GM12865 (cell line): Measurements from ENCODE around the gene GAK.

Experiments used
- DNase-seq: peaks from one replicate; pipeline ENCODE4 v3.0.0; 2010; ENCODE audit warnings: low read depth
- H3K4me3 ChIP-seq: 2 replicates; pipeline ENCODE4 v1.5.1; 2011; ENCODE audit warnings: mild to moderate bottlenecking, low read depth, low read length, control low read depth
- TF ChIP-seq, protein P1 (sequence below): IDR thresholded peaks from 2 replicates; pipeline ENCODE4 v1.5.1; 2011; ENCODE audit warnings: low read length, control low read depth, low read depth, inconsistent platforms; ENCODE audit not compliant: insufficient read depth; ENCODE audit errors: missing control alignments

GAK gene

DNA sequence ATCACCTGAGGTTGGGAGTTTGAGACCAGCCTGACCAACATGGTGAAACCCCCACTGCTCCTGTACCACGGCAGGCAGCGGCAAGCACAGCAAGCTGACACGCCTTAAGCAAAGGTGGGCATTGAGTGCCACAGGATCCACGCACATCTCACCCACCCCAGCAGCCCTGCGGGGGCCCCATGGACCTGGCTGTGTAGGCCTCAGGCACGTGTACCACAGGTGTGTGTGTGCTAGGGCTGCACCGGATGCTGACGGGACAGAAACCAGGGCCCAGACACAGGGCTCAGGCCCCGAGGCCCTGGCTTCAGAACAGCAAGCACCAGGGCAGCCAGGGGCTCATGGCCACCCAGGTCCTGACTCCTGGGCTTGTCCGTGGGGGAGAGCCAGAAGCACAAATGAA is 46.8 kb downstream of the GAK start:
- TF ChIP-seq, protein P1, sequence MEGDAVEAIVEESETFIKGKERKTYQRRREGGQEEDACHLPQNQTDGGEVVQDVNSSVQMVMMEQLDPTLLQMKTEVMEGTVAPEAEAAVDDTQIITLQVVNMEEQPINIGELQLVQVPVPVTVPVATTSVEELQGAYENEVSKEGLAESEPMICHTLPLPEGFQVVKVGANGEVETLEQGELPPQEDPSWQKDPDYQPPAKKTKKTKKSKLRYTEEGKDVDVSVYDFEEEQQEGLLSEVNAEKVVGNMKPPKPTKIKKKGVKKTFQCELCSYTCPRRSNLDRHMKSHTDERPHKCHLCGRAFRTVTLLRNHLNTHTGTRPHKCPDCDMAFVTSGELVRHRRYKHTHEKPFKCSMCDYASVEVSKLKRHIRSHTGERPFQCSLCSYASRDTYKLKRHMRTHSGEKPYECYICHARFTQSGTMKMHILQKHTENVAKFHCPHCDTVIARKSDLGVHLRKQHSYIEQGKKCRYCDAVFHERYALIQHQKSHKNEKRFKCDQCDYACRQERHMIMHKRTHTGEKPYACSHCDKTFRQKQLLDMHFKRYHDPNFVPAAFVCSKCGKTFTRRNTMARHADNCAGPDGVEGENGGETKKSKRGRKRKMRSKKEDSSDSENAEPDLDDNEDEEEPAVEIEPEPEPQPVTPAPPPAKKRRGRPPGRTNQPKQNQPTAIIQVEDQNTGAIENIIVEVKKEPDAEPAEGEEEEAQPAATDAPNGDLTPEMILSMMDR = no peak
- no peak overlapping the region for H3K4me3 ChIP-seq
- DNase-seq = no peak

DNA sequence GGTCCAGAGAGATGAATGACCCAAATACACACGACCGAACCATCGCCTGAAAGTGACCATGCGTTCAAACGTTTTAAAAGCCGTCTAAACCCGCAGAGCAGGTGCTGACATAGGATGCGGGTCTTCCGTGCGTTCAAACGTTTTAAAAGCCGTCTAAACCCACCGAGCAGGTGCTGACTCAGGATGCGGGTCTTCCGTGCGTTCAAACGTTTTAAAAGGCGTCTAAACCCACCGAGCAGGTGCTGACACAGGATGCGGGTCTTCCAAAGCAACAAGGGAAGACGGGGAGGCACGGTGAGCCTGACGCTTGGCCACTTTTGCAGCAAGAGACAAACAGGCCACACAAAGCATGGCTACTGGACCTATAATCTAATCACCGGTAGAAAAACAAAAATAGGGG is 47.2 kb downstream of the GAK start:
- H3K4me3 ChIP-seq = no peak overlapping the region
- TF ChIP-seq, protein P1 = no peak
- DNase-seq = no peak

DNA sequence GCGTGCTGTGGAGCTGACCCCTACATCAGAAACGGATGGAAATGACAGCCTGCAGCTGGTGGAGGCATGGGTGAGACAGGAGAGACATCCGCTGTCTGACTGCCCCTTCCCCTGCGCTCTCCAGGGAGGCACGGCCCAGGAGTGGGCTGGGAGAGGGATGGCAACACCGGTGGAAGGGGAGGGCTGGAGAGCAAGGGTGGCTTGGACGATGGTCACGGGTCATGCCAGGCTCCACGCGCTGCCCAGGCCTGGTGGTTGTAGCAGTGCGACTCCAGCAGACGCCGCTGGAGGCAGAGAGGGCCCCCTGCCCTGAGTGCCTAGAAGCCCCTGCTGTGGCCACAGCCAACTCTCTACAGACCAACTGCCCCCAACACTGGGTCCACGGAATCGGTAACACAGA is 47.9 kb downstream of the GAK start:
- H3K4me3 ChIP-seq = no peak overlapping the region
- TF ChIP-seq, protein P1 = no peak
- no peak for DNase-seq

DNA sequence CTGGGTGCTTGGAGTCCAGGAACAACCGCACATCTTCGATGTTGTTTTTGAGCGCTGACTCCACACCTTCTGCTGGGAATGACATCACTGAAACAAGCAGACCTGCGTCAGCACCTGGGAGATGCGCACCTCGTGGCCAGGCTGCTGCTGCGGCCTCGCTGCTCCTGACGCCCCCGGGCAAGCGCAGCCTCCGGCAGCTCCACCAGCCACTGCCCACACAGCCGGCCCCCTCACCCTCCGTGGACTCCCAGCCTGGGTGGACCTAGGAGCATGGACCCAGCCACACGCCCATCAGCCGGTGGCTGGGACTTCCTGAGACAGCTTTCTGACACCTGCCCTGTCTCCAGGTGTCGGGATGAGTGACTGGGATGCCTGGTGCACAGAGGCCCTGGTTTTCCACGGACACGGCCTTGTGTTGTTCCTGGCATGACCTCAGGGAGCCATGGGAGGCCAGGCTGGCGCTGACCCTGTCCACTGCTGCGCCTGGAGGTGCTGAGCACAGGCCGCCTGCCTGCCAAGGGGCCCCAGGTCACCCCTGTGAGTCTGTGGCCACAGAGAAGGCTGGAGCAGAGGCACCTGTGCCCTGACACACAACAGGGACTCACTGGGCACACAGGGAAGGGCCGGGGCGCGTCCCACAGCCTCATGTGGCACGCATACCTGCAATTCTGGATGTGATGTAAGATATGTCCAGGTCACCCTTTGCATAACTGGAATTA is 48.6 kb downstream of the GAK start:
- H3K4me3 ChIP-seq = no peak overlapping the region

DNA sequence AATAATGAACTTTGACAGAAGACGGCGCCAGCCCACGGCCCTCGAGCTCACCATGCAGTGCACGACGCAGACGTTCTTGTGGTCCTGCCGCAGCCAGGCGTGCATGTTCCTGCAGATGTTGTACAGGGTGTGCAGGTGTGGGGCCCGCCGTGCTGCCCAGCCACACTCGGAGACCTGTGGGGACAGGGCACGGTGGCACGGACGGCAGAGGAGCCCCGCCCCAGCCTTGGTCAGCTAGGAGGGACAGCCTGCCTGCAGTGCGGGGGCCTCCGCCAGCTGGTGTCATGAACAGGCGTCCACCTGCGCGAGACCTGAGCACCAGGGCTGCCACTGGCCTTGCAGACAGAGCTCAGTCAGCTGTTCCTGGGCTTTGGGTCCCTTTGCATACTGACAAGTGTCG is 49.5 kb downstream of the GAK start:
- DNase-seq = no peak
- TF ChIP-seq, protein P1 = no peak

More for the DNA sequence above, 48.6 kb downstream of the GAK start:
- DNase-seq = no peak
- TF ChIP-seq, protein P1 = no peak

GRCh38 chr4:881709-882108 is 50.4 kb downstream of the GAK start:
- TF ChIP-seq, protein P1 = no peak
- no peak overlapping the region for H3K4me3 ChIP-seq

More for the DNA sequence above, 49.5 kb downstream of the GAK start:
- no peak overlapping the region for H3K4me3 ChIP-seq

GRCh38 chr4:880684-881405 is 51.3 kb downstream of the GAK start:
- no peak for DNase-seq
- no peak overlapping the region for H3K4me3 ChIP-seq
- TF ChIP-seq, protein P1 = no peak

More at GRCh38 chr4:881709-882108, 50.4 kb downstream of the GAK start:
- no peak for DNase-seq
